ENCODE data around the gene CPLANE2. TPM values are rescaled to one million over a fixed set of nuclear protein-coding genes. Genes with fewer than 3 reads are reported as not detected.
"Not testable (repeated sequence)": the region's sequence is repeated elsewhere in the genome, so short reads cannot be mapped to it uniquely, and the experiment has no call there.

Gene CPLANE2
- total and polyA plus RNA-seq, 3 experiments from 2014 or later, result 2.6 to 5.6 (median 5.2) TPM

GRCh38 chr1:16196139-16196538 is 40.8 kb downstream of the CPLANE2 start:
- POLR2A ChIA-PET; H3K9me3 ChIP-seq (ENCODE audit: low read length); H3K4me3 Mint-ChIP-seq; H3K36me3 ChIP-seq (ENCODE audit: insufficient read depth, low read length); H3K4me1 ChIP-seq (ENCODE audit: insufficient read depth, low read length); DNase-seq; CTCF ChIA-PET; H3K27me3 ChIP-seq (ENCODE audit: insufficient read depth, low read length, poor library complexity, severe bottlenecking); H3K27me3 Mint-ChIP-seq; H3K27ac ChIP-seq (ENCODE audit: low read depth, low read length); H3K4me3 ChIP-seq (ENCODE audit: low read length); H3K4me1 Mint-ChIP-seq; H3K9me3 Mint-ChIP-seq: not testable (repeated sequence)
- H3K27ac Mint-ChIP-seq, result peak overlapping the region in 4 of 8 donors; percentile 0 to 81 (median 40)
- H3K36me3 Mint-ChIP-seq, result peaks cover 0 to 13% (median 3%) of the 10 kb centered on the region in 3 donors

DNA sequence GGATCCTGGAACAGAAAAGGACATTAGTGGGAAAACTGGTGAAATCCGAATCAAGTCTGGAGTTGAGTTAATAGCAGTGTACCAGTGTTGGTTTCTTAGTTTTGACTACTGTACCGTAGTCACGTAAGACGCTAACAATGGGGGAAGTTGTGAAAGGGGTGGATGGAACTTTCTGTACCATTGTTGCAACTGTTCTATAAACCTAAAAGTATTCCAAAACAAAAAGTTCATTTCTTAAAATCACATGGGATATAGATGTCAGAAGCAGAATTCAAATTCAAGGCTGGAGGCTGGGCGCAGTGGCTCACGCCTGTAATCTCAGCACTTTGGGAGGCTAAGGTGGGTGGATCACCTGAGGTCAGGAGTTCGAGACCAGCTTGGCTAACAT is 41.5 kb downstream of the CPLANE2 start:
- no peak overlapping the region for H3K4me3 Mint-ChIP-seq
- H3K36me3 Mint-ChIP-seq, result peaks cover 0 to 11% (median 3%) of the 10 kb centered on the region in 3 donors
- peaks cover 0 to 2% (median 1%) of the 10 kb centered on the region in 3 donors for H3K4me1 Mint-ChIP-seq
- POLR2A ChIA-PET, result no interaction called here
- H3K4me1 ChIP-seq (ENCODE audit: insufficient read depth, low read length), result no peaks in the 10 kb centered on the region
- no peaks in the 10 kb centered on the region for H3K9me3 Mint-ChIP-seq
- no peak overlapping the region for H3K27ac Mint-ChIP-seq
- no peak overlapping the region for H3K27ac ChIP-seq (ENCODE audit: low read depth, low read length)
- H3K27me3 Mint-ChIP-seq, result peaks cover under 1 to 1% of the 10 kb centered on the region in 2 donors
- no peaks in the 10 kb centered on the region for H3K36me3 ChIP-seq (ENCODE audit: insufficient read depth, low read length)
- CTCF ChIA-PET, result no interaction called here
- H3K27me3 ChIP-seq (ENCODE audit: insufficient read depth, low read length, poor library complexity, severe bottlenecking), result no peaks in the 10 kb centered on the region
- no peak overlapping the region for H3K4me3 ChIP-seq (ENCODE audit: low read length)
- no peaks in the 10 kb centered on the region for H3K9me3 ChIP-seq (ENCODE audit: low read length)
- no peak for DNase-seq

- Mint-ChIP-seq H3K27me3 (peaks cover 3 to 13% of the 10 kb centered on the region in 2 donors), H3K36me3 (no peaks in the 10 kb centered on the region), H3K4me3 (no peak overlapping the region), H3K27ac (no peak overlapping the region), H3K9me3 (no peaks in the 10 kb centered on the region), H3K4me1 (peaks cover 1 to 5% (median 4%) of the 10 kb centered on the region in 3 donors)
- Histone ChIP-seq H3K9me3 (ENCODE audit: low read length) (no peaks in the 10 kb centered on the region), H3K27me3 (ENCODE audit: insufficient read depth, low read length, poor library complexity, severe bottlenecking) (no peaks in the 10 kb centered on the region), H3K4me3 (ENCODE audit: low read length) (no peak overlapping the region), H3K4me1 (ENCODE audit: insufficient read depth, low read length) (no peaks in the 10 kb centered on the region), H3K36me3 (ENCODE audit: insufficient read depth, low read length) (no peaks in the 10 kb centered on the region), H3K27ac (ENCODE audit: low read depth, low read length) (no peak overlapping the region)
- CTCF ChIA-PET, result interaction anchor here (8.7 kb wide), 1 partner anchor 111 kb away, joined by 196 read pairs; no protein-coding TSS in a partner anchor
- POLR2A ChIA-PET, result no interaction called here
- no peak for DNase-seq
Measured at GRCh38 chr1:16191916-16192546, 45.0 kb downstream of the CPLANE2 start.

DNA sequence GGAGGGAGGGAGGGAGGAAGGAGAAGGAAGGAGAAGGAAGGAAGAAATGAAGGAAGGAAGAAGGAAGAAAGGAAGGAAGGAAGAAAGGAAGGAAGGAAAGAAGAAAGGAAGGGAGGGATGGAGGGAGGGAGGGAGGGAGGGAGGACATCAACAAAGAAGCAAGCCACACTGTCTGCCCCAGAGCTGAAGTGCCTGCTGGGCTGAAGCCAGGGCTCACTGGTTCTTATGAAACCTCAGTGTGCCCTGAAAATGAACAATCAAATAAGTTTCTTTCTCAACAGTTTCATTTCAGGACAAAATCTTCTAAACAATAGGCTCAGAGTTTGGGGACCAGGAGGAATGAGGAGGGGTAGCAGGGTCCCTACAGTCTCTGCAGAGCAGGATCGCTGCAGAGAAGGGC is 45.7 kb downstream of the CPLANE2 start:
- peaks cover 0 to 5% (median 4%) of the 10 kb centered on the region in 3 donors for H3K4me1 Mint-ChIP-seq
- CTCF ChIA-PET, result interaction anchor here (8.7 kb wide), 1 partner anchor 111 kb away, joined by 196 read pairs; no protein-coding TSS in a partner anchor
- no peak for DNase-seq
- H3K9me3 Mint-ChIP-seq, result no peaks in the 10 kb centered on the region
- H3K27ac Mint-ChIP-seq, result no peak overlapping the region
- POLR2A ChIA-PET, result no interaction called here
- peaks cover 3 to 13% of the 10 kb centered on the region in 2 donors for H3K27me3 Mint-ChIP-seq
- no peak overlapping the region for H3K4me3 Mint-ChIP-seq
- no peaks in the 10 kb centered on the region for H3K36me3 ChIP-seq (ENCODE audit: insufficient read depth, low read length)
- H3K9me3 ChIP-seq (ENCODE audit: low read length), result no peaks in the 10 kb centered on the region
- no peaks in the 10 kb centered on the region for H3K27me3 ChIP-seq (ENCODE audit: insufficient read depth, low read length, poor library complexity, severe bottlenecking)
- H3K4me1 ChIP-seq (ENCODE audit: insufficient read depth, low read length), result no peaks in the 10 kb centered on the region
- no peak overlapping the region for H3K27ac ChIP-seq (ENCODE audit: low read depth, low read length)
- H3K36me3 Mint-ChIP-seq, result no peaks in the 10 kb centered on the region
- H3K4me3 ChIP-seq (ENCODE audit: low read length), result no peak overlapping the region

DNA sequence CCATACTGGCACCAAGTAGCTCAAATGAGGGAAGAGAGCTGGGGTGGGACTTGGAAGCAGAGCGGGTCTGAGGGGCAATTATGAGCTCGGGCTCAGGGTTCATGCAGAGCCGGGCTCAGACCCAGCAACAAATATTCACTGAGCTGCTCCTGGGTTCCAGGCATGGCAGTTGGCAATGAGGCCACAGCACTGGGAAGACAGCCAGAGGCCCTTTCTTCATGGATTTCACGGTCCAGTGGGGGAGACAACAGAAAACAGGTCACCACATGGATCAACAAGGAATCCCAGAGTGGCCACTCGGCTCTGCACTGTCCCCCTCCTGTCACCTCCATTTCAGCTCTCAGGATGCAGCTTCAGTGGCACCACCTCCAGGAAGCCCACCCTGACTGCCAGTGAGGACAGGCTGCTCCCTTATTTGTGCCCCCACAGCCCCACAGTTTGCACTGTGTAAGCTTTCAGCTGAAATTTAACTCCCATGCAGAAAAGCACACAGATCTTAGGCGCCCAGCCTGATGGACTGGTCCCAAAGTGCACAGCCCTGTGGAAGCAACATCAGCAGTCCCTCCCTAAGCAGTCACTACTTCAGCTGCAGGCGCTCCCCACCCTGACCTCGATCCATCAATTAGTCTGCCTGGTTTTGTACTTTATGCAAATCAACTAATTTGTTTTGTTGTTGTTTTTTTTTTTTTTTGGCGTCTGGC is 46.9 kb downstream of the CPLANE2 start:
- CTCF ChIA-PET, result interaction anchor here (2.6 to 8.7 kb wide), 3 partner anchors 28 to 116 kb away, joined by 10 to 196 read pairs (median 27); partner anchors contain the start of gene FAM131C

GRCh38 chr1:16189003-16189402 is 48.0 kb downstream of the CPLANE2 start:
- Mint-ChIP-seq H3K27ac (peak overlapping the region in 2 of 8 donors; percentile 17 to 60), H3K9me3 (no peaks in the 10 kb centered on the region), H3K36me3 (no peaks in the 10 kb centered on the region), H3K4me3 (no peak overlapping the region), H3K4me1 (peaks cover 0 to 5% (median 4%) of the 10 kb centered on the region in 3 donors), H3K27me3 (peaks cover 3 to 13% of the 10 kb centered on the region in 2 donors)
- Histone ChIP-seq H3K27me3 (ENCODE audit: insufficient read depth, low read length, poor library complexity, severe bottlenecking) (no peaks in the 10 kb centered on the region), H3K4me3 (ENCODE audit: low read length) (no peak overlapping the region), H3K9me3 (ENCODE audit: low read length) (no peaks in the 10 kb centered on the region), H3K36me3 (ENCODE audit: insufficient read depth, low read length) (no peaks in the 10 kb centered on the region), H3K4me1 (ENCODE audit: insufficient read depth, low read length) (no peaks in the 10 kb centered on the region), H3K27ac (ENCODE audit: low read depth, low read length) (no peak overlapping the region)
- no peak for DNase-seq
- CTCF ChIA-PET, result interaction anchor here (0.9 to 8.7 kb wide), 5 partner anchors 27 to 121 kb away, joined by 3 to 196 read pairs (median 10); partner anchors contain the start of gene FAM131C
- POLR2A ChIA-PET, result interaction anchor here (1.0 kb wide), 1 partner anchor 110 kb away, joined by 4 read pairs; no protein-coding TSS in a partner anchor

More for the DNA sequence above, 46.9 kb downstream of the CPLANE2 start:
- no peaks in the 10 kb centered on the region for H3K36me3 Mint-ChIP-seq
- no peak overlapping the region for H3K27ac Mint-ChIP-seq
- DNase-seq, result no peak
- H3K9me3 Mint-ChIP-seq, result no peaks in the 10 kb centered on the region
- Histone ChIP-seq H3K9me3 (ENCODE audit: low read length) (no peaks in the 10 kb centered on the region), H3K4me3 (ENCODE audit: low read length) (no peak overlapping the region), H3K27ac (ENCODE audit: low read depth, low read length) (no peak overlapping the region), H3K36me3 (ENCODE audit: insufficient read depth, low read length) (no peaks in the 10 kb centered on the region), H3K4me1 (ENCODE audit: insufficient read depth, low read length) (no peaks in the 10 kb centered on the region), H3K27me3 (ENCODE audit: insufficient read depth, low read length, poor library complexity, severe bottlenecking) (no peaks in the 10 kb centered on the region)
- POLR2A ChIA-PET, result interaction anchor here (0.9 kb wide), 1 partner anchor 116 kb away, joined by 3 read pairs; the partner anchor contains the start of gene FAM131C
- peaks cover 3 to 13% of the 10 kb centered on the region in 2 donors for H3K27me3 Mint-ChIP-seq
- peaks cover 0 to 5% (median 4%) of the 10 kb centered on the region in 3 donors for H3K4me1 Mint-ChIP-seq
- no peak overlapping the region for H3K4me3 Mint-ChIP-seq

- Mint-ChIP-seq H3K27me3 (peaks cover 3 to 13% of the 10 kb centered on the region in 2 donors), H3K4me3 (no peak overlapping the region), H3K4me1 (peaks cover 0 to 5% (median 4%) of the 10 kb centered on the region in 3 donors), H3K9me3 (no peaks in the 10 kb centered on the region), H3K36me3 (no peaks in the 10 kb centered on the region), H3K27ac (peak overlapping the region in 2 of 8 donors; percentile 36 to 51)
- Histone ChIP-seq H3K27me3 (ENCODE audit: insufficient read depth, low read length, poor library complexity, severe bottlenecking) (no peaks in the 10 kb centered on the region), H3K4me1 (ENCODE audit: insufficient read depth, low read length) (no peaks in the 10 kb centered on the region), H3K27ac (ENCODE audit: low read depth, low read length) (no peak overlapping the region), H3K9me3 (ENCODE audit: low read length) (no peaks in the 10 kb centered on the region), H3K36me3 (ENCODE audit: insufficient read depth, low read length) (no peaks in the 10 kb centered on the region), H3K4me3 (ENCODE audit: low read length) (no peak overlapping the region)
- CTCF ChIA-PET, result interaction anchor here (0.6 to 8.7 kb wide), 10 partner anchors 12 to 118 kb away, joined by 3 to 196 read pairs (median 8); partner anchors contain the start of gene FAM131C
- POLR2A ChIA-PET, result interaction anchor here (1.0 to 1.4 kb wide), 2 partner anchors 109 kb away, joined by 4 read pairs; no protein-coding TSS in a partner anchor
- peak; percentile 68 to 79 (median 72) for DNase-seq
Measured at GRCh38 chr1:16187748-16188401, 49.1 kb downstream of the CPLANE2 start.

Data from CD8-positive, alpha-beta memory T cell (primary cell).